Measurements from ENCODE around the gene KLHL29.

- TF ChIP-seq CTCF (IDR thresholded peaks at IDR 0.05; ENCODE audit: poor library complexity, severe bottlenecking), result no peak
- TF ChIP-seq POLR2AphosphoS5 (IDR thresholded peaks at IDR 0.05), result no peak
- no peak for TF ChIP-seq EZH2 (IDR thresholded peaks at IDR 0.05; ENCODE audit: borderline replicate concordance, insufficient read depth, low read length, poor library complexity, severe bottlenecking)
- TF ChIP-seq RAD21 (conservative IDR thresholded peaks at IDR 0.05), result no peak
- no peak for TF ChIP-seq REST (IDR thresholded peaks at IDR 0.05; ENCODE audit: borderline replicate concordance)
- TF ChIP-seq EP300 (conservative IDR thresholded peaks at IDR 0.05; ENCODE audit: poor library complexity, severe bottlenecking), result no peak
- TF ChIP-seq MXI1 (conservative IDR thresholded peaks at IDR 0.05; ENCODE audit: poor library complexity, severe bottlenecking), result no peak
These were observed 9.5 kb upstream of the KLHL29 start for GRCh38 chr2:23375448-23375847.
